PFSK-1 (cell line): ENCODE data around the gene CACNA1C.

Experiments
- FOXP2 ChIP-seq: optimal IDR thresholded peaks from 2 replicates; pipeline ENCODE3; 2011; ENCODE audit warnings: borderline replicate concordance, control low read depth, inconsistent platforms; ENCODE audit not compliant: insufficient read depth; ENCODE audit errors: extremely low read length, extremely low read depth
- POLR2AphosphoS5 ChIP-seq: IDR thresholded peaks from 2 replicates; pipeline ENCODE4 v1.6.1; 2012; ENCODE audit warnings: low read depth, mild to moderate bottlenecking, control low read depth, low read length, moderate library complexity
- SIN3A ChIP-seq: IDR thresholded peaks from 2 replicates; pipeline ENCODE4 v1.6.1; 2012; ENCODE audit warnings: mild to moderate bottlenecking, low read length, moderate library complexity, borderline replicate concordance; ENCODE audit not compliant: insufficient read depth
- TAF1 ChIP-seq: IDR thresholded peaks from 2 replicates; pipeline ENCODE4 v1.6.1; 2012; ENCODE audit warnings: low read length, control low read depth, borderline replicate concordance; ENCODE audit not compliant: insufficient read depth
- TF ChIP-seq, protein P1 (sequence below), 2 experiments: IDR thresholded peaks; 2 replicates each; pipeline versions ENCODE4 v1.6.1 to v1.8.0; 2011 to 2012; ENCODE audit warnings: low read depth in 2 of 2, low read length in 2 of 2, control low read depth in 1 of 2, inconsistent platforms in 1 of 2, mild to moderate bottlenecking in 1 of 2, moderate library complexity in 1 of 2; ENCODE audit not compliant: insufficient read depth in 1 of 2

The CACNA1C gene

DNA sequence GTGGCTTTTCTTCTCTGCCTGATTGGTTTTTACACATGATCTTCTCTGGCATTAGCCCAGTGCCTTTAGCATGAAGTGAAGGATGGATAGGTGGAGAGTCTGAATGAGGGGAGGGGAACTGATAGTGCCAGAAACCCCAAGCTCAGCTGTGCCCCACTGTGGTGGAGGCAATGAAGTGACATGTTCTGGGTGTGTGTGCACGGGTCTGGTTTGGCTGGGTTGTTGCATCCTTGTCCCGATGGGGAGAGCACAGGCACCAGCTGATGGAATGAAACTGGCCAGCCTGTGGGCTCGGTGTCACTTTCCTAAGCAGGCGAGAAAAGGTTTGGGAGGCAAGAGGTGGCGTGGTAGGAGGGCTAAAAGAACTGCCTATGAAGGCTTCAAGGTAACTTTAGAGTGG lies 65.3 kb downstream of the CACNA1C start:
- TF ChIP-seq SIN3A (no peak), POLR2AphosphoS5 (no peak), FOXP2 (no peak), TAF1 (no peak)
- TF ChIP-seq, protein P1, sequence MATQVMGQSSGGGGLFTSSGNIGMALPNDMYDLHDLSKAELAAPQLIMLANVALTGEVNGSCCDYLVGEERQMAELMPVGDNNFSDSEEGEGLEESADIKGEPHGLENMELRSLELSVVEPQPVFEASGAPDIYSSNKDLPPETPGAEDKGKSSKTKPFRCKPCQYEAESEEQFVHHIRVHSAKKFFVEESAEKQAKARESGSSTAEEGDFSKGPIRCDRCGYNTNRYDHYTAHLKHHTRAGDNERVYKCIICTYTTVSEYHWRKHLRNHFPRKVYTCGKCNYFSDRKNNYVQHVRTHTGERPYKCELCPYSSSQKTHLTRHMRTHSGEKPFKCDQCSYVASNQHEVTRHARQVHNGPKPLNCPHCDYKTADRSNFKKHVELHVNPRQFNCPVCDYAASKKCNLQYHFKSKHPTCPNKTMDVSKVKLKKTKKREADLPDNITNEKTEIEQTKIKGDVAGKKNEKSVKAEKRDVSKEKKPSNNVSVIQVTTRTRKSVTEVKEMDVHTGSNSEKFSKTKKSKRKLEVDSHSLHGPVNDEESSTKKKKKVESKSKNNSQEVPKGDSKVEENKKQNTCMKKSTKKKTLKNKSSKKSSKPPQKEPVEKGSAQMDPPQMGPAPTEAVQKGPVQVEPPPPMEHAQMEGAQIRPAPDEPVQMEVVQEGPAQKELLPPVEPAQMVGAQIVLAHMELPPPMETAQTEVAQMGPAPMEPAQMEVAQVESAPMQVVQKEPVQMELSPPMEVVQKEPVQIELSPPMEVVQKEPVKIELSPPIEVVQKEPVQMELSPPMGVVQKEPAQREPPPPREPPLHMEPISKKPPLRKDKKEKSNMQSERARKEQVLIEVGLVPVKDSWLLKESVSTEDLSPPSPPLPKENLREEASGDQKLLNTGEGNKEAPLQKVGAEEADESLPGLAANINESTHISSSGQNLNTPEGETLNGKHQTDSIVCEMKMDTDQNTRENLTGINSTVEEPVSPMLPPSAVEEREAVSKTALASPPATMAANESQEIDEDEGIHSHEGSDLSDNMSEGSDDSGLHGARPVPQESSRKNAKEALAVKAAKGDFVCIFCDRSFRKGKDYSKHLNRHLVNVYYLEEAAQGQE (IDR thresholded peaks at IDR 0.05; ENCODE audit: insufficient read depth in 1 of 2, low read depth in 2 of 2, low read length in 2 of 2), result no peak

DNA sequence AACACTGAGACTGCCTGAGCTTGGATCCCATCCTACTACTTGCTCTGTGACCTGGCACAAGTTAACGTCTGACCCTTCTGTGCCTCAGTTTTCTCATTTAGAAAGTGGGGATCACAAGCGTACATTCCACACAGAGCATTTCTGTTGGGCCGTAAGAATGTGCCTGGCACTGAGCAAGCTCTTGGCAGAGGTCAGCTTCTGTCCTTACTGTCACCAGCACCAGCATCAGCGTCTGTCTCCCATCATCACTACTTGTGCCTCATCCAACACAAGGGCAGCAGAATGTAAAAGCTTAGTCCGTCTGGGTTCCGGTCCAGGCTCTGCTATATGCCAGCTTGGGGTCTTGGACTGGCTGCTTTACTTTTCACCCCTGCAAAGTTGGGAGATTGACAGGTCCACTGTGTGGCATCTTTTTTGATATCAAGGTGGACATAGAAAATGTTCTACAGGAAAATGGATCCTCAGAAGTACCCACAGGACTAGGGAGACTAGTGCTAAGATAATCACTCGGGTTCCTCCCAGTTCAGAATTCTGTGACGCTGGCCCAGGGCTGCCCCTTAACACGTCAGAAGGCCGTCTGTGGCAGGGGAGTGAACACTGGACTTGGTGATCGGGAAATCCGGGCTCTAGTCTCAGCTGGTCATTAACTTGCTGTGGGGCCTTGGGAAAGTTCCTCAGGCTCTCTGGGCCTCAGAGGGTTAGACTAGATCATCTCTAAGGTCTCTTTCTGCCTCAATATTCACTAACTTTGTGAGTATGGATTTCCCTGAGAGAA lies 65.9 kb downstream of the CACNA1C start:
- TF ChIP-seq SIN3A (no peak), TAF1 (no peak), POLR2AphosphoS5 (no peak)

GRCh38 chr12:2119266-2119665 lies 66.5 kb downstream of the CACNA1C start:
- TF ChIP-seq SIN3A (no peak), FOXP2 (no peak), TAF1 (no peak), POLR2AphosphoS5 (no peak)
- TF ChIP-seq, protein P1 (IDR thresholded peaks at IDR 0.05; ENCODE audit: insufficient read depth in 1 of 2, low read depth in 2 of 2, low read length in 2 of 2), result no peak

- no peak for TF ChIP-seq POLR2AphosphoS5
- no peak for TF ChIP-seq FOXP2
Observed at GRCh38 chr12:2120982-2121758, 68.4 kb downstream of the CACNA1C start.

DNA sequence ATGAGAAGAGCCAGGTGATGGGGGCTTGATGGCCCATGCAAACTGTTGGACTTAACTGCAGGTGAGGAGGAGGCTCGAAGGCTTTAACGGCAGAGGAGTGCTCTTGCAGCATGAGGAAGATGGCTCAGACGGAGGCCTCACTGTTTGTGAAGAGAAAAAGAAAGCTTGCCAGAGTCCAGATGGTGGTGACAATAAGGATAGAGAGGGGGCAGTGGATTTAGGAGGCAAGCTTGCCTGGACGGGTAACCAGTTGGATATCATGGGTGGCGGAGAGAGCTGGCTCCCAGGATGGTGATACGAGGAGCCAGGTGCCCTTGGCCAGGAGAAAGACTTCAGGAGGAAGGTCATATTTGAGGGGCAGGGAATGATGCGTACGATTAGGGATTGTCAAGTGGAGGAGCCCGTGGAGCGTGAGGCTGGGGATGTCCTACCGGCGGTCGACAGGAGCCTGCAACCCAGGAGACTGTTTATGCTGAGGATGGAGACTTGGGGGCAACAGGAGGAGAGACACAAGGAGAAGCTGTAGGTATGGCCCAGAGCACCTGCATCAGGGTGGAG lies 71.8 kb downstream of the CACNA1C start:
- TF ChIP-seq FOXP2 (no peak), SIN3A (no peak), TAF1 (no peak)
- TF ChIP-seq, protein P1 (IDR thresholded peaks at IDR 0.05; ENCODE audit: insufficient read depth in 1 of 2, low read depth in 2 of 2, low read length in 2 of 2), result no peak
